GM06990 (cell line): Measurements from ENCODE around the gene SNX30.

ENCODE experiments used
- DNase-seq: peaks from one replicate; pipeline ENCODE4 v3.0.0-alpha.2; 2011; ENCODE audit not compliant: insufficient read length; ENCODE audit errors: extremely low read depth
- H3K27me3 ChIP-seq: replicated peaks from 2 replicates; pipeline ENCODE4 v1.6.0; 2011; ENCODE audit warnings: low read length; ENCODE audit not compliant: control insufficient read depth, insufficient read depth
- H3K36me3 ChIP-seq: 2 replicates; pipeline ENCODE4 v1.5.1; 2011; ENCODE audit warnings: low read length; ENCODE audit not compliant: control insufficient read depth, insufficient read depth
- H3K4me3 ChIP-seq: replicated peaks from 2 replicates; pipeline ENCODE4 v1.5.1; 2011; ENCODE audit warnings: low read depth, mild to moderate bottlenecking, control low read depth, low read length
- CTCF ChIP-seq: IDR thresholded peaks from 2 replicates; pipeline ENCODE4 v1.5.1; 2011; ENCODE audit warnings: low read length, control low read depth, mild to moderate bottlenecking, inconsistent platforms; ENCODE audit not compliant: insufficient read depth, poor library complexity, severe bottlenecking

The SNX30 gene

GRCh38 chr9:112793213-112793810 lies 42.8 kb downstream of the SNX30 start:
- H3K27me3 ChIP-seq = no peaks in the 10 kb centered on the region
- no peaks in the 10 kb centered on the region for H3K36me3 ChIP-seq
- peak; percentile 98 for TF ChIP-seq CTCF
- peak; percentile 74 for DNase-seq
- H3K4me3 ChIP-seq = no peak overlapping the region

GRCh38 chr9:112794731-112795130 lies 44.2 kb downstream of the SNX30 start:
- DNase-seq = no peak
- no peak for TF ChIP-seq CTCF
- Histone ChIP-seq H3K36me3 (no peaks in the 10 kb centered on the region), H3K27me3 (no peaks in the 10 kb centered on the region), H3K4me3 (no peak overlapping the region)

GRCh38 chr9:112795921-112796320 lies 45.4 kb downstream of the SNX30 start:
- DNase-seq = no peak
- Histone ChIP-seq H3K36me3 (no peaks in the 10 kb centered on the region), H3K27me3 (no peaks in the 10 kb centered on the region), H3K4me3 (no peak overlapping the region)
- TF ChIP-seq CTCF = no peak

GRCh38 chr9:112796485-112796884 lies 45.9 kb downstream of the SNX30 start:
- TF ChIP-seq CTCF = no peak
- no peak overlapping the region for H3K4me3 ChIP-seq
- H3K36me3 ChIP-seq = no peaks in the 10 kb centered on the region
- no peaks in the 10 kb centered on the region for H3K27me3 ChIP-seq
- no peak for DNase-seq

- H3K4me3 ChIP-seq = no peak overlapping the region
- no peaks in the 10 kb centered on the region for H3K36me3 ChIP-seq
- TF ChIP-seq CTCF = no peak
- no peaks in the 10 kb centered on the region for H3K27me3 ChIP-seq
- peak; percentile 88 for DNase-seq
Observed at GRCh38 chr9:112809351-112809848, 58.8 kb downstream of the SNX30 start.

GRCh38 chr9:112809906-112810305 lies 59.3 kb downstream of the SNX30 start:
- Histone ChIP-seq H3K27me3 (no peaks in the 10 kb centered on the region), H3K36me3 (no peaks in the 10 kb centered on the region), H3K4me3 (no peak overlapping the region)
- DNase-seq = no peak
- no peak for TF ChIP-seq CTCF
